Kidney capillary endothelial cell (primary cell): ENCODE measurements around the gene P2RY2.

Source experiments
- DNase-seq: peaks from one replicate; pipeline ENCODE4 v3.0.0-alpha.2; 2018; ENCODE audit warnings: low spot score

Gene P2RY2

DNA sequence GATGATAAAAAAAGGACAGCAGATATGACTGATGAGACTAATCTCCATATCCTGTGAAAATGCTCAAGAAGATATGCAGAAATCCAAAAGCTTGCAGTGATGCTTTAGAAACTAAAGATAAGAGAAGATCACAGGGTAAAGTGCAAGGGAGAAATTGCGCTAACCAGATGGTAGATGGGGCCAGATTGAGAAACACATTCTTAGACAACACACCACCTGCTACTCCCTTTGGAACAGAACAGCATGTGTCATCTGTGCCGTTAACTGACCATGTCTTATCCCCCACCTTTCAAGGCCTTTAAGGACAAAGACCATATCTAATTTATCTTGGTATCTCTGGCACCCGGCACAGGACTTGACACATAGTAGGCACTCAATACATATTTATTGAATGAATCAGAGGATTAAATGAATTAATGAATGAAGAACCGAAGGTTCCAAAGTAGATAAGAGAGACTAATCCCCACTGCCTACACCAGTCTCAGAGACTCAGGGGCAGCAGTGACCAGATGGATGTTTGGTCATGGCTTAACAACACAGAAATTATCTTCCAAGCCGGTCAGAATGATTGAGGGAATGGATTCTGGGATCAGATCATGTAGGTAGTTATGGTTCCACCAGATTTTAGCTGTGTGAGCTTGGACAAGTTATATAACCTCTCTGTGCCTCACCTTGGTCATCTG, 12.3 kb upstream of the P2RY2 start:
- no peak for DNase-seq

DNA sequence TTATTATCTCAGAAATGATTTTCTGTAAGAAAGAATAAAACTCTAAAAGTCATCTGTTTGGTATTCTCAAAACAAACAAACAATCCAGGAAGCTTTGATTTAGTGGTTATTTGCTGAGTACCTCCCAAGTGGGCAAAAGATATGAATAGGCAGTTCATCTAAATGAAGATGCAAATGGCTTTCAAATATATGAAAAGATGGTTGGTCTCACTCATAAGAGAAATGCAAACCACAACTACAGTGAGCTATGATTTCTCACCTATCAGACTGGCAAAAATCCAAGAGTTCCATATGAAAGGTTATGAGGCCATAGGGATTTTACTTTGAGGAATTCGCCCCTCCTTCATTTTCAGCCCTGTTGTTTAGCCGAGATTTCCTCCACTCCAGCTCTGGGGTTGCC, 11.3 kb upstream of the P2RY2 start:
- no peak for DNase-seq

DNA sequence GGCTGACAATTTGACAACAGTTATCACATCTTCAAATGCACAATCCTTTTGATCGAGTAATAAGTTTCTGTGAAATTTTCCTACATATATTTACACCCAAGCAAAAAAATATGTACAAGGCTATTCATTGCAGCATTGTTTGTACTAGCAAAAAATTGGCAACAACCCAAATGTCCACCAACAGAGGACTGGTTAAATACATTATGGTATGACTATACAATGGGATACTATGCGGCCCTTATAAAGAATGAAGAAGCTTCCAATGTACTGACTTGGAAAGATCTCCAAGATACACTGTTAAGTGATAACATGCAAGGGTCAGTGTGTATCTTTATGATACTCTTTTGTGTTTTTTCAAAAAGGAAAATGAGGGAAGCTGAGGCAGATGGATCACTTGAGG, 8.2 kb upstream of the P2RY2 start:
- DNase-seq: no peak

DNA sequence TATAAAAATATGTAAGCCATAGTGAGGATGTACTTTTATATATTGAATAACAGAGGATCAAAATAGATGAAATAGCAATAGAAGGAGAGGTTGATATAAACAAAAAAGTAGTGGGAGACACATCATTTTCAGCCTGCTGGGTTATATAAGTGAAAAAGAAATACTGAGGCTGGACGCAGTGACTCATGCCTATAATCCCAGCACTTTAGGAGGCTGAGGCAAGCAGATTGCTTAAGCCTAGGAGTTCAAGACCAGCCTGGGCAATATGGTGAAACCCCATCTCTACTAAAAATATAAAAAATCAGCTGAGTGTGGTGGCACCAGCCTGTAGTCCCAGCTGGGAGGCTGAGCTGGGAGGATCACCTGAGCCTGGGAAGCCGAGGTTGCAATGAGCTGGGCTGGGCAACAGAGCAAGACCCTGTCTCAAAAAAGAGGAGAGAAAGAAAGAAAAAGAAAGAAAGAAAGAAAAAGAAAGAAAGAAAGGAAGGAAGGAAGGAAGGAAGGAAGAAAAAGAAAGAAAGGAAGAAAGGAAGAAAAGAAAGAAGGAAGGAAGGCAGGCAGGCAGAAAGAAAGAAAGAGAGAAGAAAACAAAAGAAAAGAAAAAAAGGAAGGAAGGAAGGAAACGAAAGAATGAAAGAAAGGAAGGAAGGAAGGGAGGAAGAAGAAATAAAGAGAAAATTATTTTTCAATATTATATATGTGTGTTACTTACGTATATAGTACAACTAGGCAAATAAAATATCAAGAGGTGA, 7.0 kb upstream of the P2RY2 start:
- no peak for DNase-seq

DNA sequence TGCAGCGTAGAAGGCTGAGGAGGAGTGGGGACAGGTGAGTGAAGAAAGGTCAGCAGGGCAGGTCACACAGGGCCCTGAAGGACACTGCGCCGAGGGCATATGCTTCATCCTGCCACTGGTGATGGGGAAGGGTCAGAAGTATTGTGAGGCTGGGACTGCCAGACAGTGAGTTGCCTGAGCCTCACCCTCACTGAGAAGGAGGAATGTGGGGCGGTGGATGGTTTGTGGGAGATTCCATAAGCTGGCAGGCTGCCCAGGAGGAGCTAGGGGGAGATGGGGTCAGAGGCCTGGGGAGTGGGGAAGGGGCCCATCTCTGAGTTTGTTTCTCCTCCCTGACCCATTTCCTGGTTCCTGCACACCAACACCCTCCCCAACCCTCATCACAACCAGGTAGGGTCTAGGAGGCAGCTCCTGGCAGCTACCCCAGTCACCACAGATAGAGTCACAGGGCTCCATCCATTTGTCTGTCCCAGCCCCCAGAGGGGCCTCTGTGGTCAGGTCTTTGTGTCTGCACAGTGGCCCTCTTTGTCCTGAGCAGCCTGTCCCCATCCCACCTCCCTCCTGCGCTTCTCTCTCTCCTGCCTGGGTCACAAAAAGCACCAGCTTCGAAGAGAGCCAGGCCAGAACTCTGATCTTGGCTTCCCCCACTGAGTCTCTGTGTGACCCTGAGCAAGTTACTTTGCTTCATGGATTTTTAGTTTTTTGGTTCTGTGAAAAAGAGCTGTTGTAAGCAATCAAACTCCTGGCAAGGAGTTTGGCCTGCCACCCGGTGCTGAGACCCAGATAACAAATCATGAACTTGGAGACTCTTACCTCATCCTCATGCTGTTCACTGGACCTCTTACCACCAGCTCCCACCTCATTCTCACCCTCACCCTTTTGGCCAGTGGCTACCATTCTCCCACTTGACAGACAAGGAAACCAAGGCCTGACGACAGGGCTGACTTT, 4.6 kb upstream of the P2RY2 start:
- DNase-seq: no peak

DNA sequence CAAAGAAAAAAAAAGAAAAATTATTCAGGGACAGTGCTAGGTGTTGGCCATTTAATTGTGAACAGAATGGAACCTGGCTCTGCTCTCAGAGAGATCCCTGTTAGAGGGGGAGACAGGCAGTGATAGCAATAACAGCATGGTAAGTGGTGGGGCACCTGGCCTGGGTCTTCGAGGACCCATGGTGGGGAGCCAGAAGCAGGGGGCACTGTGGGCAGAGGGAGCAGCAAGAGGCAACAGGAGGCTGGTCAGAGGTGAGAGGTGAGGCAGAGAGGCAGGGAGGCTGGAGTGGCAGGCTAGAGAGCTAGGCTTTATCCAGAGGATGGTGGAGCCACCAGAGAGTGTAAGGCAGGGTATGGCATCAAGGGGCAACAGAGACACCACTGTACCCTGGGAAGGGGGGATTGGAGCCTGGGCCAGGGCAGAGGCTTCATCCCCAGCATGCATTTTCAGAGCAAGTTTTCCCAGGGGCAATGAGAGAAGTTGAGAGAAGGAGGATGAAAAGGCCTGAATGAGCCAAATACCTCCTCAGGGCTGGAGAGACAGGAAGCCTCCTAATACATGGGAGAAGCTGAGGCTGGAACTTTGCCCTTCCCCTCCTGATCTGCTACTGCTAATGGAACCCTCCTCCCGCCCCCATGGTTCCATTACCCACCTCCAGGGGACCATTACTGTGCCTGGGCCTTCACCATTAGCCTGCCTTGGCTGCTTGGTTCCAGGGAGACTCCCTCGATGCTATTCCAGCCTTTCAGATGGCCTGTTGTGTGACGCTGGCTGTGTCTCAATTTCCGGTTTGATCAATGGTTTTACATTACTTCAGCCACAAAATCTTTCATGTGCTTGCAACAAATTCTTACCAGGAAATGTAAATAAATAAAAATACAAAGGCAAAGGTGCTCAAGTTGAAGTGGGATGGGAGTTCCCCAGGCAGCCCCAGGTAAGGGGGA, 2.6 kb upstream of the P2RY2 start:
- no peak for DNase-seq

DNA sequence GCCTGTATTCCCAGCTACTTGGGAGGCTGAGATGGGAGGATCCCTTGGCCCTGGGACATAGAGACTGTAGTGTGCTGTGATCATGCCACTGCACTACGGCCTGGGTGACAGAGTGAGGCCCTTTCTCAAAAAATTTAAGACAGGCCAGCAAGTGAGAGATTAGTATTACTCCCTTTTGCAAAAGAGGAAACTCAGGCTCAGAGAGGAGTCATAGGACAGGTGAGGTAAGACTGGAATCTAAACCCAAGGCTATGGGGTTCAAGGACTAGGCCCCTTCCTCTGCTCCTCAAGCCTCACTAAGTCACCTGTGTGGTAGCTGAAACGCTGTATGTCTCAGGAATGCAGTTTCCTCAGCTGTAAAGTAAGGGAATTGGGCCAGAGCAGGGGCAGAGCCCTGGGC, 1.6 kb upstream of the P2RY2 start:
- no peak for DNase-seq

DNA sequence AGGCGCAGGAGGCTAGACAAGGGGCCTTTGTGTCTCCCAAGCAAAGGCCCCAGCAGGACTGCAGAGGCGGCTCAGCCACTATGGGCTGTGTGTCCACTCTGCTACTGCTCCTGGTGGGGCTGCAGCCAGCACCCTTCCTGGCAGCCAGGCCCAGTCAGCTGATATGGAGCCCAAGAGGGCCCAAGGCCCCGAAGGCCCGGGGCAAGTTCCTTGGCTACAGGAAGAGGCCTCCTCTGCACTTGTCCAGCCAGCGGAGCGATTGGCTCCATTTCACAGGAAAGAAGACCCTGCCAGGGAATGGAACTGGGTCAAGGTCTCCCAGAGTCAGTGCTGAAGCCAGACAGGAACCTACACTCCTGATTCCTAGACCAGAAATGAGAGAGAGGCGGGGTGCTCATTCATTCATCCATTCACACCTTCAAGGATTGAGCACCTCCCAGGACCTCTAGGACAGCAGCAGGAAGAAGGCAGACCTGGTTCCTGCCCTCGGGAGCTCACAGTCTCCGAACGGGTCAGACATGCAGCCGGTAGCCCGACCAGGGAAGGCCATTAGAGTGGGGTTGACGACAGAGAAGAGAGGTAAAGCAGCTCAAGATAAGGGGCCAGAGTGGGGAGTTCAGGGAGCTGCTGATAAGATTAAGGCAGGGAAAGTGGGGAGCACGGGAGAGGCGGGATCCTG, 811 bp upstream of the P2RY2 start:
- DNase-seq: no peak

DNA sequence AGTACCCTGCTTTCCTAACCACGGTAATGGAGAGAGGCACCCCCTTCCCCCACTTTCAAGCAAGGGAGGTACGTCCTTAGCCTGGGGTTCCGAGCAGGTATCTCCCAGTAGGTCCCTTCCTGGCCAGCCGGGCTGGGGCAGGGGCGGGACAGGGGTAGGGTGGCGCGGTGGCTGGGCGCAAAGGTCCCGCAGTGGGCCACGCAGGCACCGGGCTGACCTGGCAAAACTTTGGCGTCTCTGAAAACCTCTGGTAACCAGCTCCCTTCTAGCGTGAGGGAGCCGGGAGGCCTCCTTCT, 323 bp upstream of the P2RY2 start:
- no peak for DNase-seq

DNA sequence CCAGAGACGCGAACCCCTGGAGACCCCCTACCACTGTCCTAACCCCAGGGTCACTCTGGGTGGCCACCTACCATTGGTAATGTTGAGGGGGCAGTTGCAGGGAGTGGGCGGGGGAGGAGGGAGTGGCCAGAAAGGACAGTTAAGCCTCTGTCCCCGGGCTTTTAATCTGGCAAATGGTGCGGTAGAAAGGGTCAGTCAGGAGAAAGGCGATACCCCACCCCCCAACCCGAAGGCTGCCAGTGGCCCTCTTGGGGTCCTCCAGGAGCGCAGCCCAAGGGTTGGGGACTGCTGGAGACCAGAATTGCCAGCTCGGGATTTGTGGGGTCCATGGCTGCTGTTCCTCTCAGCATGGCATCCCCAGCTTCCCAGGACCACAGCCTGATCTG, 742 bp downstream of the P2RY2 start:
- no peak for DNase-seq

DNA sequence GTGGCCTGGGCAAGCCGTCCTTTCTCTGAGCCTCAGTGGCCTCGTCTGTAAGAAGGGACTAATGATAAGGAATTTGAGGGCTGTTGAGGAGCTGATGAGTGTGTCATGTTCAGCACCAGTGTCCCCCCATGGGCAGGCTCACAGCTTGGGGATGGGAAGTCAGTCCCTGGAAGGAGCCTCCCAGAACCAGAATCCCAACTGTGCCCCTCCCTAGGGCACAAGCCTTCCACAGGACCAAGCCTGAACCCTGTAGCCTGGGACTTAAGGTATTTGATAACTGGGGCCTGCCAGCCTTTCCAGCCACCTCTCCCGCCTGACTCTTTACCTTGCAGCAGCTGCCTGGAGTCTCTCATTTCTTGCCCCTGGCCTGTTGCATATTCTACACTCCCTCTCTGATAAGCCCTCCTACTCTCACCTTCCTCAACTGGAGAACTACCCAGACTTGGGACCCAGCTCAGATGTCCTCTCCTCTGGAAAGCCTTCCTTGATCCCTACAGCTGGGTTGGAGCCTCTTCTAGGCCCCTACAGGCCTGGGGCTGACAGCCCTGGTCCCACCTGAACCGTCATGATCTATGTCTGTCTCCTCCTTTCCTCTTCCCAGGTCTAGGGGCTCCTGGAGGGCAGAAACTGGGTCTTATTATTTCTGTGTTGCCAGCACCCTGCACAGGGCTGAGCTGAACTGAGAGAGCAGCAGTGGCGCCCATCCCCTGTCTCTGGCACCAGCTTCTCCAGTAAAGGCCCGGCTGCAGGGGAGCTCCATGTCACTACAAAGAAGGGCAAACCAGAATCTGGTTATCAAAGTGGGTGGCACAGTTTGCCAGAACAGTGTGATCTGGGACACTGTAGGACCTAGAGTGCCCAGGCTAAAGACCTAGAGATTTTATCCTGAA, 1.6 kb downstream of the P2RY2 start:
- DNase-seq: no peak

DNA sequence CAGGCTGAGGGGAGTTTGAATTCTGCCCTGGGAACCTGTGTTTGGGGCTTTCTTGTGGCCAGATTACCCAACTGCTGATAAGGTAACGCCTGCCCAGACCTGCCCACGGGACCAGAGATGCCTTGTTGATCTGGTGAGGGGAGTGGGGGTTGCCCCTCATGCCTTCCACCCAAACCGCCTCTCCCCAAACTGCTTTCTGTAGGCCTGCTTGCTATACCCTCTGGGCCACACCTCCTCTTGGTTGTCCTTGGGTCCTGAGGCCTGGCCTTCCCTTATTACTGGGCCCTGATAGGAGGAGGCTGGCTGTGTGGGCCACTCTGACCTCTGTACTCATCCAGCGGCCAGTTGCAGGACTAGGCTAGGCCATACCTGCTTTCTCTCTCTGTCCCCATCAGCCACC, 3.4 kb downstream of the P2RY2 start:
- no peak for DNase-seq

DNA sequence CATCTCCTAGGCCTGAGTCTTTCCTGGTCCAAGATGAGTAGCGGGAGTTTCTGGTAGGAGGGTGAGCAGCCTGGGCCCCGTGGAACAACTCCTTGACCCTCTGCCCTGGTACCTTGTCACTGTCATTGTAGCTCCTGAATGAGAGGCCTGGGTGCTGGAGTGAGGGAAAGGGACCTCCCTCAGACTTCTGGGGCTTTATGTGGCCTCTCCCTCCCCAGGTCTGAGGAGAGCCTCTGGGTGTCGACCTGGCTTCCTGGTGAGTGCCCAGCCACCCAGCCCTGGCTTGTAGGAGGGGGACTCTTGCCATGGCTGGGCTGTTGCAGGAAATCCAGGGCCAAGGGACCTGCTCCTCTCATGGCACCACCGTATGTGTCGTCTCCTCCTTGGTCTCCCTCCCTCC, 3.9 kb downstream of the P2RY2 start:
- no peak for DNase-seq

DNA sequence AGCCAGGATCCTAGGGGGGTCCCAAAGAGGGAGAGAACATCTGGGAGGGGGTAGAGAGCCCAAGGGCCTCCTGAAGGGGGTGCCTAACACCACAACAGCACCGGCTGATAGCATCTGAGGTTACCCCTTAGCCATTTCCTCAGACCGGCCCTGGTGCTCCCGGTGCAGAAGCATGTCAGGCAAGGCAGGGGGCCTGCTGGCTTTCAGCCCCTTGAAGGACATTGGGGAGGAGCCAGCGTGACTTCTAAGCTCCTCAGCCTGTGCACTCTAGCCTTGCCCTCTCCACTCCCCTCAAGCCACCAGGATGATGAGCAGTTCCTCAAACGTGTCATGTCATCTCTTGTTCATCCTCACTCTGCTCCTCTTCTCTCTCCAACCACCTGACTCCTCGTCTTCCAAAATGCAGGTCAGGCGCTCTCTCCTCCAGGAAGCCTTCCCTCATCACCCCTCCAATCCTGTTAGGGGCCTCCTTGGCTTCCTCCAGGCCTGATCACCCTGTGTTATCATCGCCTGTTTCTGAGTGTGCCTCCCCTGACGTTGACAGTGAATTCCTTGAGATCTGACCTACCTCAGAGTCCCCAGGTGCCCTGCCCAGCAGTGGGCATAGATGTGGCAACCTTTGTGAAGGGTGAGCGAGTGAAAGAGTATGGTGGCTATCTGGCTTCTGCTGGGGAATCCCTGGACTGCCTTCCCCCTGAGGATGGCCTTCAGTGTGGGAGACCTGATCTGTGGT, 6.1 kb downstream of the P2RY2 start:
- no peak for DNase-seq

DNA sequence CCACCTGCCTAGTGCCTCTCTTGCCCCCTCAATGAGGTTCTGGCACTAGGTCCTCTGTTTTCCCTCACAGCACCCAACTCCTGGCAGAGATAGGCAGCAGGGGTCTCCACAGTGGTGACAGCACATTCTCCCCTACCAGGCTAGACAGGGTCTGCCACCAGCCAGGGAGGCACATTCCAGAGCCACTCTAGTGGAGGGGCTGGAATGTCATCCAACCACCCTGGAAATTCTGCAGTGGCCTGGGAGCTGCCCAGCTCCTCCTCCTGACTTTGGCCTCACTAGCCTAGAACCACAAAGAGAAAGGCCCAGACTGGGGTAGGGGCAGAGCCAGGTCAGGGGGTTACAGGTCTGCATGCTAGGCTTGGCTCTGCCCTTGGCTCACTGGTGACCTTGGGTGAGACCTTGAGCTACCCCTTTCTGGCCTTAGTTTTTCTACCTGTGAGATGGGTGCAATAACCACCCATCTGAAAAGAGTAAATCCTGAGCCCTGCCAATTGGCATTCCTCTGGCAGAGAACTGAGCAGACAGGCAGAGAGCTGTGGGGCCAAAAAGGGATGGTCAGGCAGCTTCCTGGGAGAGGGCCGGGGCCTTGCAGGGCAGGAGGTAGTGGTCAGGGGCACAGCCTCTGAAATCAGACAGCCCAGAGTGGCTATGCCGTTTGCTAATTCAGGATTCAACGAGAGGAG, 7.1 kb downstream of the P2RY2 start:
- no peak for DNase-seq

DNA sequence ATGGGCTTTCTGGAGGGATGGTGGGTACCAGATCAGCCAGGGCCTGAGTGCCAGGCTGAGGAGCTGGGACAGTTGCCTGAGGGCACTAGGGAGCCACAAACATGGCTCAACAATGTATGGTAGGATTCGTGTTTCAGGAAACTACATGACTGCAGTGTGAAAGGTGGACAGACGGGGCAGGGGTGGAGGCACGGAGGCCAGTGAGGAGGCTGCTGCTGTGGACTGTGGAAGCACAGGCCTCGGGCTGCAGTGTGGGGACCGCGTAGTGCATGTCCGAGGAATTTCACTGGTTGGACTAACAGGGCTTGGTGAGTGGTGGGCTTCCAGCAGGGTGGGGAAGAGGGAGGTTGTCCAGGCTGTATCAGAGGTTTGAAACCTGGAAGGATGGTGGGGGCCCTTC, 7.8 kb downstream of the P2RY2 start:
- no peak for DNase-seq

DNA sequence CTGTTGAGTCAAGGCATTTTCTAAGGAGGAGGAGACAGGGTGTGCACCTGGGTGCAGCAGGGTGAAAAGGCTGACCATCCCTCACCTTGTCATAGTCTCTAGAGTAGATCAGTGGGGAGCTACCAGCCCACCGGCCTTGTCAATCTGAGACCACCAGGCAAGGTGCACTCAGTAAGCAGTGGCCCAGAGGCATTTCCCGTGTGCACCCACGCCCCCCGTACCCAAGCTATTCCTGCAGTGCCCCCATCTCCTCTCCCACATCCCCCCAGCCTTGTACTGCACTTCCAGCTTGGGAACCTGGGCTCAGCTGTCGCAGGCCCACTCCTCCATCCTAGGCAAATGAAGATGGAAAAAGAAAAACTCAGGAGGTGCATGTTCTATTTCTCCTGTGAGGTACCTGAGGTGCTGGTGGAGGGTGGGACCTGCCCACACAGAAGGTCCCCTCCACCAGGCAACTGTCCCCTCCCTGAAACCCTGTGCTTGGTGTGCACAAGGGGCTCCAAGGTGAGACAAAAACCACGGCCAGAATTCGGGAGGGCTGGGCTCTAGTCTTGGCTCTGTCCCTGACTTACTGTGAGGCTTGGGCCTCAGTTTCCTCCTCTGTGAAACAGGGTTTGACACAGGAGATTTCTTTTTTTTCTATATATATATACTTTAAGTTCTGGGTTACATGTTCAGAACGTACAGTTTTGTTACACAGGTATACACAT, 8.4 kb downstream of the P2RY2 start:
- no peak for DNase-seq

DNA sequence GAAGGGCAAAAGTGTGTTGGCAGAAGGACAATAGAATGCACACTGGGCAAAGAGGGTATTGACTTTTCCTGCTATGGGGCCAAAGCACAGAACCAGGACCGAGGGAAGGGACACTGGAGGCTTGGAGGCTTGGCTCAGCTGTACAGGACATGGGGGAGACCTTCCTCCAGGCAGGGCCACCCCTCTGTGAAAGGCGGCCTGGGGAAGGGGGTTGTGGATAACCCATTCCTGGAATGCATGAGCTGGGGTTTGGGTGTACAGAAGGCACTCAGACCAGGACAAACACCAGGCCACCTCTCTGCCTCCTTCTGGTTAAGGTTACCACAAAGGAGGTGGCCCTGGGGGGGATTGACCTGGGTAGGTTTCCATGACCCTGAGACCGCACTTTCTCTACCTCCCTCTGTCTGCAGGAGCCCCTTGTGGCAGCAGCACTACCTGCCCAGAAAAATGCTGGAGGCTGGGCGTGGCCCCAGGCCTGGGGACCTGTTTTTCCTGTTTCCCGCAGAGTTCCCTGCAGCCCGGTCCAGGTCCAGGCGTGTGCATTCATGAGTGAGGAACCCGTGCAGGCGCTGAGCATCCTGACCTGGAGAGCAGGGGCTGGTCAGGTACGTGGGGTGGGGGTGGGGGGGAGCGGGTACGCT, 9.6 kb downstream of the P2RY2 start:
- DNase-seq: no peak
